HepG2 (cell line): ENCODE results near the gene GSDMA. TPM values are rescaled to one million over a fixed set of nuclear protein-coding genes. Genes with fewer than 3 reads are reported as not detected.

ENCODE experiments used
- CBX5 ChIP-seq: sonication (generic); formaldehyde crosslinking; IDR thresholded peaks from 2 replicates; pipeline ENCODE4 v1.4.0; 2020; ENCODE audit warnings: missing genetic modification reagents, borderline replicate concordance
- GATAD2A ChIP-seq: IDR thresholded peaks from 2 replicates; pipeline ENCODE4 v1.6.1; 2016
- GPN1 ChIP-seq: sonication (generic); formaldehyde crosslinking; IDR thresholded peaks from 2 replicates; pipeline ENCODE4 v1.5.1; 2020; ENCODE audit warnings: missing genetic modification reagents, borderline replicate concordance
- HDAC6 ChIP-seq: fragments of 200-600 bp; sonication (generic); IDR thresholded peaks from 2 replicates; pipeline ENCODE4 v1.7.0; 2017; ENCODE audit warnings: mild to moderate bottlenecking, antibody characterized with exemption, low read length, low read depth
- NKX3-1 ChIP-seq: sonication (generic); formaldehyde crosslinking; IDR thresholded peaks from 2 replicates; pipeline ENCODE4 v1.5.0; 2020; ENCODE audit warnings: missing genetic modification reagents
- PHF20 ChIP-seq: sonication (generic); formaldehyde crosslinking; IDR thresholded peaks from 2 replicates; pipeline ENCODE4 v1.5.0; 2020; ENCODE audit warnings: mild to moderate bottlenecking, missing genetic modification reagents
- POLR2G ChIP-seq: fragments of 200-400 bp; formaldehyde crosslinking; IDR thresholded peaks from 2 replicates; pipeline ENCODE4 v1.6.1; 2018; ENCODE audit warnings: mild to moderate bottlenecking, low read depth, low read length, moderate library complexity
- PREB ChIP-seq: sonication (generic); formaldehyde crosslinking; IDR thresholded peaks from 2 replicates; pipeline ENCODE4 v1.4.0; 2020; ENCODE audit warnings: missing genetic modification reagents
- RAD21 ChIP-seq: fragments of 450-650 bp; formaldehyde crosslinking; IDR thresholded peaks from 2 replicates; pipeline ENCODE4 v1.5.0; 2020; ENCODE audit warnings: mild to moderate bottlenecking
- RAD51 ChIP-seq: fragments of 450-650 bp; IDR thresholded peaks from 2 replicates; pipeline ENCODE4 v1.6.1; 2016; ENCODE audit warnings: borderline replicate concordance
- SIX1 ChIP-seq: sonication (generic); formaldehyde crosslinking; IDR thresholded peaks from 2 replicates; pipeline ENCODE4 v1.4.0; 2020; ENCODE audit warnings: missing genetic modification reagents, borderline replicate concordance
- ZFAT ChIP-seq: sonication (generic); formaldehyde crosslinking; conservative IDR thresholded peaks from 2 replicates; pipeline ENCODE4 v1.8.1; 2023; ENCODE audit warnings: missing genetic modification reagents, inconsistent platforms
- ZFP1 ChIP-seq: IDR thresholded peaks from 2 replicates; pipeline ENCODE4 v1.6.1; 2016
- ZNF441 ChIP-seq: sonication (generic); formaldehyde crosslinking; IDR thresholded peaks from 2 replicates; pipeline ENCODE4 v1.7.0; 2021; ENCODE audit warnings: missing genetic modification reagents, borderline replicate concordance
- ZNF446 ChIP-seq: sonication (generic); formaldehyde crosslinking; IDR thresholded peaks from 2 replicates; pipeline ENCODE4 v1.5.0; 2020; ENCODE audit warnings: mild to moderate bottlenecking, missing genetic modification reagents
- ZNF451 ChIP-seq: sonication (generic); formaldehyde crosslinking; IDR thresholded peaks from 2 replicates; pipeline ENCODE4 v1.5.0; 2020; ENCODE audit warnings: mild to moderate bottlenecking, missing genetic modification reagents
- ZNF777 ChIP-seq: sonication (generic); formaldehyde crosslinking; IDR thresholded peaks from 2 replicates; pipeline ENCODE4 v1.4.0; 2020; ENCODE audit warnings: missing genetic modification reagents
- ZSCAN29 ChIP-seq: sonication (generic); formaldehyde crosslinking; conservative IDR thresholded peaks from 2 replicates; pipeline ENCODE4 v1.4.0; 2020; ENCODE audit warnings: mild to moderate bottlenecking, missing genetic modification reagents
- polyA plus RNA-seq, 8 experiments: library from polyadenylated mRNA; depleted of rRNA in 3 of 8; stranded (reverse) in 7 of 8; unstranded in 1 of 8; fragments of >200 nt; fragmentation: Illumina TruSeq in 4 of 8; extraction: Trizol in 4 of 8; gene quantifications; 2 replicates each; pipeline versions ENCODE4 v1.2.1 to v1.2.3, GENCODE V29; 2011 to 2016; ENCODE audit warnings: low read depth in 4 of 8, missing spikeins in 1 of 8, mixed read lengths in 1 of 8; ENCODE audit not compliant: insufficient read depth in 1 of 8
- total RNA-seq, 5 experiments: library from RNA; depleted of rRNA; stranded (reverse); fragments of >200 nt; fragmentation: Illumina TruSeq; extraction: Trizol; gene quantifications; 2 replicates each; pipeline ENCODE4 v1.2.3, GENCODE V29; 2016; ENCODE audit warnings: low read depth in 1 of 5
- TF ChIP-seq, protein P1 (sequence below): sonication (generic); formaldehyde crosslinking; IDR thresholded peaks from 2 replicates; pipeline ENCODE4 v1.4.0; 2020; ENCODE audit warnings: low read depth, mild to moderate bottlenecking, missing genetic modification reagents
- TF ChIP-seq, protein P2 (sequence below): sonication (generic); formaldehyde crosslinking; IDR thresholded peaks from 2 replicates; pipeline ENCODE4 v1.8.1; 2023; ENCODE audit warnings: mild to moderate bottlenecking, missing genetic modification reagents
- TF ChIP-seq, protein P3 (sequence below): sonication (generic); formaldehyde crosslinking; conservative IDR thresholded peaks from 2 replicates; pipeline ENCODE4 v1.4.0; 2020; ENCODE audit warnings: missing genetic modification reagents
- TF ChIP-seq, protein P4 (sequence below): sonication (generic); formaldehyde crosslinking; IDR thresholded peaks from 2 replicates; pipeline ENCODE4 v1.5.1; 2020; ENCODE audit warnings: mild to moderate bottlenecking, moderate library complexity, missing genetic modification reagents

The GSDMA gene
- total and polyA plus RNA-seq, 2 of the 13 experiments (the other 11 are each of a cell fraction or from before 2014, with no cell fraction given) = not detected

DNA sequence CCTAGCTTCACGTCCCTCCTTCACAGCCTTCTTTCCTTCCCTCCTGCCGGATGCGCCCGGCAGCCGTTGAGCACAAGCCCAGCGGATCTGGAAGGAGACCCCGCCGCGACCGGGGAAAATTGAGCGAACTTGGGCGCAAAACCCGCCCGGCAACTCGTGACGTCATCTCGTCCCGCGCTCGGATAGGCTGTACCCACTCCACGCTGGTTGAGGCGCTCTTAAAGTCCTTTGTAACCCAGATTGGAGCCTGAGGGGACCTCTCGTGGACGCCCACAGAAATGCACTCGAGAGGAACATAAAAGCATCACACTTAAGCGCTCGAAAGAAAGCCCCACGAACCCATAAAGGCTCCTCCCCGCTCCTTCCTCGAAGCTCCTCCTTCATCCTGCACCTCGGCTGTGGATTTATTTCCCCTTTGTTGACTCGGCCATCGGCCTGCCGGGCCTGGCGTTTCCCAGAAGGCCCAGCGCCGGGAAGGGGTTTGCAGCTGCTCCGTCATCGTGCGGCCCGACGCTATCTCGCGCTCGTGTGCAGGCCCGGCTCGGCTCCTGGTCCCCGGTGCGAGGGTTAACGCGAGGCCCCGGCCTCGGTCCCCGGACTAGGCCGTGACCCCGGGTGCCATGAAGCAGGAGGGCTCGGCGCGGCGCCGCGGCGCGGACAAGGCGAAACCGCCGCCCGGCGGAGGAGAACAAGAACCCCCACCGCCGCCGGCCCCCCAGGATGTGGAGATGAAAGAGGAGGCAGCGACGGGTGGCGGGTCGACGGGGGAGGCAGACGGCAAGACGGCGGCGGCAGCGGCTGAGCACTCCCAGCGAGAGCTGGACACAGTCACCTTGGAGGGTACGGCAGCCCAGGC is 17.8 kb downstream of the GSDMA start, which contains the start of gene PSMD3 (continued):
- peak; percentile 93 for TF ChIP-seq POLR2G
- peak; percentile 80 for TF ChIP-seq ZNF777 (CRISPR knock-in tag)
- TF ChIP-seq GPN1 (CRISPR knock-in tag) = peak; percentile 54; the same call in 1 of the 2 replicates
- TF ChIP-seq, protein P1, sequence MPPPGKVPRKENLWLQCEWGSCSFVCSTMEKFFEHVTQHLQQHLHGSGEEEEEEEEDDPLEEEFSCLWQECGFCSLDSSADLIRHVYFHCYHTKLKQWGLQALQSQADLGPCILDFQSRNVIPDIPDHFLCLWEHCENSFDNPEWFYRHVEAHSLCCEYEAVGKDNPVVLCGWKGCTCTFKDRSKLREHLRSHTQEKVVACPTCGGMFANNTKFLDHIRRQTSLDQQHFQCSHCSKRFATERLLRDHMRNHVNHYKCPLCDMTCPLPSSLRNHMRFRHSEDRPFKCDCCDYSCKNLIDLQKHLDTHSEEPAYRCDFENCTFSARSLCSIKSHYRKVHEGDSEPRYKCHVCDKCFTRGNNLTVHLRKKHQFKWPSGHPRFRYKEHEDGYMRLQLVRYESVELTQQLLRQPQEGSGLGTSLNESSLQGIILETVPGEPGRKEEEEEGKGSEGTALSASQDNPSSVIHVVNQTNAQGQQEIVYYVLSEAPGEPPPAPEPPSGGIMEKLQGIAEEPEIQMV (CRISPR knock-in tag) = peak; percentile 72
- peak; percentile 57 for TF ChIP-seq PREB (CRISPR knock-in tag)
- TF ChIP-seq ZFAT = 0 out of 2 replicates have a peak, but pooled peaks have one; percentile 74
- peak; percentile 77 for TF ChIP-seq ZNF441 (CRISPR knock-in tag)
- peak; percentile 94 for TF ChIP-seq PHF20 (CRISPR knock-in tag)
- peak; percentile 19; the same call in 1 of the 2 replicates for TF ChIP-seq SIX1
- TF ChIP-seq, protein P2, sequence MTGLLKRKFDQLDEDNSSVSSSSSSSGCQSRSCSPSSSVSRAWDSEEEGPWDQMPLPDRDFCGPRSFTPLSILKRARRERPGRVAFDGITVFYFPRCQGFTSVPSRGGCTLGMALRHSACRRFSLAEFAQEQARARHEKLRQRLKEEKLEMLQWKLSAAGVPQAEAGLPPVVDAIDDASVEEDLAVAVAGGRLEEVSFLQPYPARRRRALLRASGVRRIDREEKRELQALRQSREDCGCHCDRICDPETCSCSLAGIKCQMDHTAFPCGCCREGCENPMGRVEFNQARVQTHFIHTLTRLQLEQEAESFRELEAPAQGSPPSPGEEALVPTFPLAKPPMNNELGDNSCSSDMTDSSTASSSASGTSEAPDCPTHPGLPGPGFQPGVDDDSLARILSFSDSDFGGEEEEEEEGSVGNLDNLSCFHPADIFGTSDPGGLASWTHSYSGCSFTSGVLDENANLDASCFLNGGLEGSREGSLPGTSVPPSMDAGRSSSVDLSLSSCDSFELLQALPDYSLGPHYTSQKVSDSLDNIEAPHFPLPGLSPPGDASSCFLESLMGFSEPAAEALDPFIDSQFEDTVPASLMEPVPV = peak; percentile 95; the same call in 1 of the 2 replicates
- TF ChIP-seq HDAC6 = no peak
- TF ChIP-seq ZFP1 (CRISPR knock-in tag) = peak; percentile 87; the same call in 1 of the 2 replicates
- peak; percentile 97 for TF ChIP-seq RAD21 (CRISPR knock-in tag)
- TF ChIP-seq CBX5 (CRISPR knock-in tag) = peak; percentile 94
- peak; percentile 71; the same call in 1 of the 2 replicates for TF ChIP-seq ZNF451 (CRISPR knock-in tag)
- TF ChIP-seq, protein P3, sequence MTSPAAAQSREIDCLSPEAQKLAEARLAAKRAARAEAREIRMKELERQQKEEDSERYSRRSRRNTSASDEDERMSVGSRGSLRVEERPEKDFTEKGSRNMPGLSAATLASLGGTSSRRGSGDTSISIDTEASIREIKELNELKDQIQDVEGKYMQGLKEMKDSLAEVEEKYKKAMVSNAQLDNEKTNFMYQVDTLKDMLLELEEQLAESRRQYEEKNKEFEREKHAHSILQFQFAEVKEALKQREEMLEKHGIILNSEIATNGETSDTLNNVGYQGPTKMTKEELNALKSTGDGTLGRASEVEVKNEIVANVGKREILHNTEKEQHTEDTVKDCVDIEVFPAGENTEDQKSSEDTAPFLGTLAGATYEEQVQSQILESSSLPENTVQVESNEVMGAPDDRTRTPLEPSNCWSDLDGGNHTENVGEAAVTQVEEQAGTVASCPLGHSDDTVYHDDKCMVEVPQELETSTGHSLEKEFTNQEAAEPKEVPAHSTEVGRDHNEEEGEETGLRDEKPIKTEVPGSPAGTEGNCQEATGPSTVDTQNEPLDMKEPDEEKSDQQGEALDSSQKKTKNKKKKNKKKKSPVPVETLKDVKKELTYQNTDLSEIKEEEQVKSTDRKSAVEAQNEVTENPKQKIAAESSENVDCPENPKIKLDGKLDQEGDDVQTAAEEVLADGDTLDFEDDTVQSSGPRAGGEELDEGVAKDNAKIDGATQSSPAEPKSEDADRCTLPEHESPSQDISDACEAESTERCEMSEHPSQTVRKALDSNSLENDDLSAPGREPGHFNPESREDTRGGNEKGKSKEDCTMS (CRISPR knock-in tag) = no peak
- no peak; the same call in 1 of the 2 replicates for TF ChIP-seq ZSCAN29 (CRISPR knock-in tag)
- peak; percentile 97 for TF ChIP-seq NKX3-1
- peak; percentile 72 for TF ChIP-seq ZNF446 (CRISPR knock-in tag)
- no peak for TF ChIP-seq RAD51
- TF ChIP-seq, protein P4, sequence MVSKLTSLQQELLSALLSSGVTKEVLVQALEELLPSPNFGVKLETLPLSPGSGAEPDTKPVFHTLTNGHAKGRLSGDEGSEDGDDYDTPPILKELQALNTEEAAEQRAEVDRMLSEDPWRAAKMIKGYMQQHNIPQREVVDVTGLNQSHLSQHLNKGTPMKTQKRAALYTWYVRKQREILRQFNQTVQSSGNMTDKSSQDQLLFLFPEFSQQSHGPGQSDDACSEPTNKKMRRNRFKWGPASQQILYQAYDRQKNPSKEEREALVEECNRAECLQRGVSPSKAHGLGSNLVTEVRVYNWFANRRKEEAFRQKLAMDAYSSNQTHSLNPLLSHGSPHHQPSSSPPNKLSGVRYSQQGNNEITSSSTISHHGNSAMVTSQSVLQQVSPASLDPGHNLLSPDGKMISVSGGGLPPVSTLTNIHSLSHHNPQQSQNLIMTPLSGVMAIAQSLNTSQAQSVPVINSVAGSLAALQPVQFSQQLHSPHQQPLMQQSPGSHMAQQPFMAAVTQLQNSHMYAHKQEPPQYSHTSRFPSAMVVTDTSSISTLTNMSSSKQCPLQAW = peak; percentile 97
- peak; percentile 81 for TF ChIP-seq GATAD2A
